C4-2B (cell line): ENCODE measurements around the gene GTF3A.

ENCODE experiments used
- CTCF ChIP-seq: fragments of 450-650 bp; conservative IDR thresholded peaks from 2 replicates; pipeline ENCODE4 v1.5.1; 2017; ENCODE audit warnings: mild to moderate bottlenecking
- ZFX ChIP-seq: fragments of 450-650 bp; IDR thresholded peaks from 2 replicates; pipeline ENCODE4 v1.6.1; 2017

- TF ChIP-seq CTCF (no peak), ZFX (no peak)
These were observed 21.2 kb upstream of the GTF3A start for GRCh38 chr13:27403203-27403678.
